Measurements from ENCODE around the gene ST6GALNAC3.

Gene ST6GALNAC3

DNA sequence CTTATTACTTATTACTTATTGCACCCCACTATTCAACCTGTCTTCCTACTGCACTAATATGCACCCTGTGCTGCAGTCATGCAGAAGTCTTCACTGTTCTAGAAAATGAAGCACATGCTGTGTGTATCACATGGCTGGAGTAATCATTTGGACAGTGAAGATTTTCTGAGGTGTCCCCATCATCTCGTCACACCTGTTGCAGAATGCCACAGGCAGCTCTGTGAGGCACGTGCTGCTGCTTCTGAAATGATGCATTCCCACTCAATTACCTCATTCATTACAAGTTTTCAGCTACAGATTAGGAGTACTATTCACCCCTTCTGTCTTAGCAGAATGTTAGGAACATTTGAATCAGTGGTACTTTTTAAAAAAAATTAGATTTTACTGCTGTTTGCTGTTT is 467.1 kb downstream of the ST6GALNAC3 start:
- no peak overlapping the region for H2BK5ac ChIP-seq (ENCODE audit: low read length)
- no peak overlapping the region for H2BK120ac ChIP-seq (ENCODE audit: low read depth, low read length)
- H4K5ac ChIP-seq (ENCODE audit: low read length): no peak overlapping the region
- no peak overlapping the region for H4K8ac ChIP-seq (ENCODE audit: low read depth, low read length)
- no peaks in the 10 kb centered on the region for H3K36me3 ChIP-seq (ENCODE audit: control insufficient read depth, insufficient read depth, low read length)
- H3K18ac ChIP-seq (ENCODE audit: low read length): no peak overlapping the region
- no peaks in the 10 kb centered on the region for H3K79me1 ChIP-seq (ENCODE audit: low read length)
- H3K27me3 ChIP-seq (ENCODE audit: insufficient read depth, low read length, poor library complexity): no peaks in the 10 kb centered on the region
- no peaks in the 10 kb centered on the region for H3K79me2 ChIP-seq (ENCODE audit: control insufficient read depth, insufficient read depth, low read length)
- no peak overlapping the region for H2AK5ac ChIP-seq (ENCODE audit: low read length)
- no peak overlapping the region for H3K4me3 ChIP-seq (ENCODE audit: low read length)
- peak; percentile 15 for DNase-seq
- H3K4me1 ChIP-seq (ENCODE audit: control insufficient read depth, low read depth, low read length): no peaks in the 10 kb centered on the region
- no peak overlapping the region for H3K9ac ChIP-seq (ENCODE audit: low read length)
- H3K4me2 ChIP-seq (ENCODE audit: low read length): no peak overlapping the region
- H2BK15ac ChIP-seq (replicated peaks; ENCODE audit: low read depth): no peak overlapping the region
- WGBS (ENCODE audit: extremely low coverage, insufficient coverage, low lambda C conversion rate): no CpG with 5 or more reads among the region's 2 CpGs
- no peak overlapping the region for H3K23ac ChIP-seq (ENCODE audit: low read length)
- H3K27ac ChIP-seq (ENCODE audit: low read depth, low read length): no peak overlapping the region
- H3K4ac ChIP-seq (ENCODE audit: low read depth, low read length): no peak overlapping the region
- H3K56ac ChIP-seq (ENCODE audit: low read length): no peak overlapping the region

DNA sequence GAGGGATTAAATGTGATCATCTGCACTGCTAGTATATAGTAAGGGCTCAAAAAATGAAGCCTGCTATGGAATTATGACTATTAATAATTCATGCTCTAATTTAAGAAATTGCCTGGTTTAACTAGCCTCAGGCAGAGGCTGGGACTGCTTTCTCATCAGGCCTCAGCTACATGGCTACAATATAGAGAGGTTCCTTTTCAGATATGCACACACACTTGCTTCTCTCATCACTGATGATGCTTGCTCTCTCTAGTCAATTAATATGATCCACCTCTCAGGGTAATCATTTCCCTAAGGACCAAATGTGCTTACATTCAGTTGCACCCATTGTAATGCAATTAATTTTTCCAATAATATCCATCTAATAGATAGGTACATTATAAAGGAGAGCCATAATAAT is 467.8 kb downstream of the ST6GALNAC3 start:
- H3K36me3 ChIP-seq (ENCODE audit: control insufficient read depth, insufficient read depth, low read length): no peaks in the 10 kb centered on the region
- no peak overlapping the region for H3K27ac ChIP-seq (ENCODE audit: low read depth, low read length)
- no peak overlapping the region for H3K4ac ChIP-seq (ENCODE audit: low read depth, low read length)
- no peaks in the 10 kb centered on the region for H3K79me2 ChIP-seq (ENCODE audit: control insufficient read depth, insufficient read depth, low read length)
- H2AK5ac ChIP-seq (ENCODE audit: low read length): no peak overlapping the region
- H2BK120ac ChIP-seq (ENCODE audit: low read depth, low read length): no peak overlapping the region
- no peak overlapping the region for H3K4me2 ChIP-seq (ENCODE audit: low read length)
- no peak overlapping the region for H3K4me3 ChIP-seq (ENCODE audit: low read length)
- no peak overlapping the region for H3K23ac ChIP-seq (ENCODE audit: low read length)
- no peaks in the 10 kb centered on the region for H3K79me1 ChIP-seq (ENCODE audit: low read length)
- no peak overlapping the region for H3K56ac ChIP-seq (ENCODE audit: low read length)
- no peak overlapping the region for H4K5ac ChIP-seq (ENCODE audit: low read length)
- H3K4me1 ChIP-seq (ENCODE audit: control insufficient read depth, low read depth, low read length): no peaks in the 10 kb centered on the region
- no peak for DNase-seq
- H2BK15ac ChIP-seq (replicated peaks; ENCODE audit: low read depth): no peak overlapping the region
- no peak overlapping the region for H4K8ac ChIP-seq (ENCODE audit: low read depth, low read length)
- no peaks in the 10 kb centered on the region for H3K27me3 ChIP-seq (ENCODE audit: insufficient read depth, low read length, poor library complexity)
- H2BK5ac ChIP-seq (ENCODE audit: low read length): no peak overlapping the region
- no peak overlapping the region for H3K9ac ChIP-seq (ENCODE audit: low read length)
- no peak overlapping the region for H3K18ac ChIP-seq (ENCODE audit: low read length)

DNA sequence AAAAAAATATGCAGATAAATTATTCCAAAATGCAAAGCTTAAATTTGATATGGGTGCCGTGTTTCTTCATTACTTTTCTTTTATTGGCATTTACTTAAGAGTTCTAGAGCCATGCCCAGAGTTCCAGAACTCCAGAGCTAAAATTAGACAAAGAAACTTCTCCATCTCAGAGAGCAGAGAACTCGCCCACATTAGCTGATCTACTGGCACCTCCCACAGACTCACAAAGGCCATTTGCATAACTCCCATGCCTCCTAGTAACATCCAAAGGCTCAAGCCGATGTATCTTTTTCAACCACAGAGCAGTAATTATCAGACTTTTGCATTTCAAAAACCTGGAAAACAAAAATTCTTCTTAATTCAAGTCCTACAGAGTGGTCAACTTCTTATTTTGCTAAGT is 468.9 kb downstream of the ST6GALNAC3 start:
- no peak overlapping the region for H3K56ac ChIP-seq (ENCODE audit: low read length)
- H3K4me3 ChIP-seq (ENCODE audit: low read length): no peak overlapping the region
- no peaks in the 10 kb centered on the region for H3K27me3 ChIP-seq (ENCODE audit: insufficient read depth, low read length, poor library complexity)
- H4K8ac ChIP-seq (ENCODE audit: low read depth, low read length): no peak overlapping the region
- no peak overlapping the region for H3K9ac ChIP-seq (ENCODE audit: low read length)
- no CpG with 5 or more reads among the region's 3 CpGs for WGBS (ENCODE audit: extremely low coverage, insufficient coverage, low lambda C conversion rate)
- H3K23ac ChIP-seq (ENCODE audit: low read length): no peak overlapping the region
- H3K79me1 ChIP-seq (ENCODE audit: low read length): no peaks in the 10 kb centered on the region
- H3K27ac ChIP-seq (ENCODE audit: low read depth, low read length): no peak overlapping the region
- DNase-seq: no peak
- no peak overlapping the region for H2BK5ac ChIP-seq (ENCODE audit: low read length)
- H3K36me3 ChIP-seq (ENCODE audit: control insufficient read depth, insufficient read depth, low read length): no peaks in the 10 kb centered on the region
- H2AK5ac ChIP-seq (ENCODE audit: low read length): no peak overlapping the region
- no peaks in the 10 kb centered on the region for H3K4me1 ChIP-seq (ENCODE audit: control insufficient read depth, low read depth, low read length)
- no peak overlapping the region for H3K4me2 ChIP-seq (ENCODE audit: low read length)
- H2BK120ac ChIP-seq (ENCODE audit: low read depth, low read length): no peak overlapping the region
- no peak overlapping the region for H2BK15ac ChIP-seq (replicated peaks; ENCODE audit: low read depth)
- no peaks in the 10 kb centered on the region for H3K79me2 ChIP-seq (ENCODE audit: control insufficient read depth, insufficient read depth, low read length)
- H4K5ac ChIP-seq (ENCODE audit: low read length): no peak overlapping the region
- no peak overlapping the region for H3K18ac ChIP-seq (ENCODE audit: low read length)
- no peak overlapping the region for H3K4ac ChIP-seq (ENCODE audit: low read depth, low read length)

DNA sequence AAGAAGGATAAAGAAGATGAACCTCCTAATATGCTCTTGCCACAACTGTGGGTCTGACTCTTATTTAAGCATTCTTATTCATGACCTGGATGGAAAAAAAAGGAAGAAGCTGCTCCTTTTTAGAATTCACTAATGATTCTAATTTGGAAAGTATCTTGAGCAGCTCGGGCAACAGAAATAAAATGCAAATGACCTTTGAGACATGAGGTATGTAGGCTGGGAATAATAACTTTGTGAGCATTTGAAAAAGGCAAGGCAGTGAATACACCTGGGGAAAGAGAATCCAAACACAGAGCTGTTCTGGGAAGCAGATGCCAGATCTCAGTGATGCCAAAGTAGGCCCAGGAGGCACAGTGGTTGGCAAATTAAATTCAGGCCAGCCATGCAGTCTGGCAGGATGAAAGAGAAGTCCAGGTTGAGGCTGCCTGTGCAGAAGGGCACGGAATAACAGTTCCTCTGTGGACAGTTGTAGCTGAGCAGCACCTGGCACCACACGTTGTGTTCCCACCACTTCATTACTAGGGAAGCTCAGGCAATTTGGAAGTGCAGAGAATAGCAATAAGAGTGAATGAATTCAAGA is 471.9 kb downstream of the ST6GALNAC3 start:
- no peak overlapping the region for H3K56ac ChIP-seq (ENCODE audit: low read length)
- H3K36me3 ChIP-seq (ENCODE audit: control insufficient read depth, insufficient read depth, low read length): no peaks in the 10 kb centered on the region
- H4K8ac ChIP-seq (ENCODE audit: low read depth, low read length): no peak overlapping the region
- H4K5ac ChIP-seq (ENCODE audit: low read length): no peak overlapping the region
- no peak overlapping the region for H3K18ac ChIP-seq (ENCODE audit: low read length)
- DNase-seq: no peak
- no peak overlapping the region for H2BK5ac ChIP-seq (ENCODE audit: low read length)
- H2BK120ac ChIP-seq (ENCODE audit: low read depth, low read length): no peak overlapping the region
- no peak overlapping the region for H3K4me3 ChIP-seq (ENCODE audit: low read length)
- no peak overlapping the region for H3K4ac ChIP-seq (ENCODE audit: low read depth, low read length)
- H2AK5ac ChIP-seq (ENCODE audit: low read length): no peak overlapping the region
- H3K4me2 ChIP-seq (ENCODE audit: low read length): no peak overlapping the region
- no peak overlapping the region for H3K27ac ChIP-seq (ENCODE audit: low read depth, low read length)
- H3K4me1 ChIP-seq (ENCODE audit: control insufficient read depth, low read depth, low read length): no peaks in the 10 kb centered on the region
- no CpG with 5 or more reads among the region's 3 CpGs for WGBS (ENCODE audit: extremely low coverage, insufficient coverage, low lambda C conversion rate)
- H3K27me3 ChIP-seq (ENCODE audit: insufficient read depth, low read length, poor library complexity): no peaks in the 10 kb centered on the region
- H3K23ac ChIP-seq (ENCODE audit: low read length): no peak overlapping the region
- no peaks in the 10 kb centered on the region for H3K79me1 ChIP-seq (ENCODE audit: low read length)
- H3K79me2 ChIP-seq (ENCODE audit: control insufficient read depth, insufficient read depth, low read length): no peaks in the 10 kb centered on the region
- no peak overlapping the region for H3K9ac ChIP-seq (ENCODE audit: low read length)
- H2BK15ac ChIP-seq (replicated peaks; ENCODE audit: low read depth): no peak overlapping the region

DNA sequence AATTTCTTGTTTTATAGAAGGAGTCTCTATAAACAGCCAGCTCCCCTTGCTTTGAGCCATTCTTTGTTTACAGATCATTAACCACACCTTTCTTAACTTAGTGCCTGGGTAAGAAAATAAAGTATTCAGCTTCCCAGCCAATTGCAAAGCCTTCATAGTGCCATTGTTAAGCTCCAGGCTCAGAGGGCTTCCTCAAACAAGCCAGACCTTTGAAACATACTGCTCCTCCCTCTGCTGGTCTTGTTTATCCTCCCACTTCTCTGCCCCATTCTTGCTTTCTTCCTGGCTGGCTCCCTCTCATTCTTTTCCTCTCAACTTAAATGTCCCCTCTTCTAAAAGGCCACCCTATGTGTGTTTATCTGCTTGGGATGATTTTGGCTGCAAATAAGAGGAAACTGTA is 473.4 kb downstream of the ST6GALNAC3 start:
- H2BK15ac ChIP-seq (replicated peaks; ENCODE audit: low read depth): no peak overlapping the region
- no peak overlapping the region for H2AK5ac ChIP-seq (ENCODE audit: low read length)
- H2BK120ac ChIP-seq (ENCODE audit: low read depth, low read length): no peak overlapping the region
- H3K4me3 ChIP-seq (ENCODE audit: low read length): no peak overlapping the region
- no peaks in the 10 kb centered on the region for H3K4me1 ChIP-seq (ENCODE audit: control insufficient read depth, low read depth, low read length)
- H3K23ac ChIP-seq (ENCODE audit: low read length): no peak overlapping the region
- H3K4ac ChIP-seq (ENCODE audit: low read depth, low read length): no peak overlapping the region
- no peaks in the 10 kb centered on the region for H3K79me1 ChIP-seq (ENCODE audit: low read length)
- no peaks in the 10 kb centered on the region for H3K79me2 ChIP-seq (ENCODE audit: control insufficient read depth, insufficient read depth, low read length)
- H3K4me2 ChIP-seq (ENCODE audit: low read length): no peak overlapping the region
- peak; percentile 55 for DNase-seq
- H3K36me3 ChIP-seq (ENCODE audit: control insufficient read depth, insufficient read depth, low read length): no peaks in the 10 kb centered on the region
- no peaks in the 10 kb centered on the region for H3K27me3 ChIP-seq (ENCODE audit: insufficient read depth, low read length, poor library complexity)
- H4K8ac ChIP-seq (ENCODE audit: low read depth, low read length): no peak overlapping the region
- peak overlapping the region; percentile 10 for H3K56ac ChIP-seq (ENCODE audit: low read length)
- no peak overlapping the region for H4K5ac ChIP-seq (ENCODE audit: low read length)
- H2BK5ac ChIP-seq (ENCODE audit: low read length): no peak overlapping the region
- H3K18ac ChIP-seq (ENCODE audit: low read length): no peak overlapping the region
- no peak overlapping the region for H3K27ac ChIP-seq (ENCODE audit: low read depth, low read length)
- no peak overlapping the region for H3K9ac ChIP-seq (ENCODE audit: low read length)

DNA sequence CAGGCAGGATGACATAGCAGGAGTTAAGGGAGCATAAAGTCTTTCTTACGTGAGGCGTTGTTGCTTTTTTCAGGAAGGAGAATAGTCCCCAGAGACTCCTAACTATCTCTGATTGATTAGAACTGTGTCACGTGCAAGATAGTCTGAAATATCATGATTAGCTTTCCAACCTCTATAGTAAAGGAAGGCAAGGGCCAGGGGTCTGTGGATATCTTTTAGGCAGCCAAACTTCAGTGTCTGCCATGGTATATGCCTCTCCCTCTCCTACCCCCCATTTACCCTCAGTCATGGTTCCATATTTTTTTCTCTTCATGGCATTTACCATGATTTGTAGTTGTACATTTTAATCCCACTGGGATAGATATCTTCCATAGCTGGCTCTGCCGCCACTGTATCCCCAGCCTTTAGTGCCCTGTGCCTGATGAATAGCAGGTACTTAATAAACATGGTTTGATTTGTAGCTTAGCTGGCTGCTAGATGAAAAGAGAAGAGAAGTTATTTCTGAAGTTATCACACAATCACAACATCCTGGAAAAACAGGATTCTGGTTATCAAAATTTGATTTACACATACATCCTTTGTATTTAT is 474.1 kb downstream of the ST6GALNAC3 start:
- H3K27ac ChIP-seq (ENCODE audit: low read depth, low read length): no peak overlapping the region

More for the DNA sequence above, 474.1 kb downstream of the ST6GALNAC3 start:
- no CpG with 5 or more reads among the region's 4 CpGs for WGBS (ENCODE audit: extremely low coverage, insufficient coverage, low lambda C conversion rate)
- H3K56ac ChIP-seq (ENCODE audit: low read length): no peak overlapping the region
- no peak overlapping the region for H2BK15ac ChIP-seq (replicated peaks; ENCODE audit: low read depth)
- DNase-seq: no peak
- no peak overlapping the region for H3K18ac ChIP-seq (ENCODE audit: low read length)
- no peak overlapping the region for H2BK120ac ChIP-seq (ENCODE audit: low read depth, low read length)
- no peak overlapping the region for H3K4me2 ChIP-seq (ENCODE audit: low read length)
- H3K36me3 ChIP-seq (ENCODE audit: control insufficient read depth, insufficient read depth, low read length): no peaks in the 10 kb centered on the region
- no peaks in the 10 kb centered on the region for H3K79me1 ChIP-seq (ENCODE audit: low read length)
- no peaks in the 10 kb centered on the region for H3K4me1 ChIP-seq (ENCODE audit: control insufficient read depth, low read depth, low read length)
- H3K79me2 ChIP-seq (ENCODE audit: control insufficient read depth, insufficient read depth, low read length): no peaks in the 10 kb centered on the region
- H3K27me3 ChIP-seq (ENCODE audit: insufficient read depth, low read length, poor library complexity): no peaks in the 10 kb centered on the region
- H2BK5ac ChIP-seq (ENCODE audit: low read length): no peak overlapping the region
- H3K9ac ChIP-seq (ENCODE audit: low read length): no peak overlapping the region
- H4K8ac ChIP-seq (ENCODE audit: low read depth, low read length): no peak overlapping the region
- no peak overlapping the region for H3K4me3 ChIP-seq (ENCODE audit: low read length)
- no peak overlapping the region for H4K5ac ChIP-seq (ENCODE audit: low read length)
- no peak overlapping the region for H2AK5ac ChIP-seq (ENCODE audit: low read length)
- H3K23ac ChIP-seq (ENCODE audit: low read length): no peak overlapping the region
- H3K4ac ChIP-seq (ENCODE audit: low read depth, low read length): no peak overlapping the region

Measured in mesendoderm (in vitro differentiated cells).